ENCODE results near the gene CDCP2. TPM values are rescaled to one million over a fixed set of nuclear protein-coding genes. Genes with fewer than 3 reads are reported as not detected.

Gene CDCP2
- total and polyA plus RNA-seq, 2 of the 8 experiments (the other 6 are each of a cell fraction or from before 2014, with no cell fraction given): not detected

DNA sequence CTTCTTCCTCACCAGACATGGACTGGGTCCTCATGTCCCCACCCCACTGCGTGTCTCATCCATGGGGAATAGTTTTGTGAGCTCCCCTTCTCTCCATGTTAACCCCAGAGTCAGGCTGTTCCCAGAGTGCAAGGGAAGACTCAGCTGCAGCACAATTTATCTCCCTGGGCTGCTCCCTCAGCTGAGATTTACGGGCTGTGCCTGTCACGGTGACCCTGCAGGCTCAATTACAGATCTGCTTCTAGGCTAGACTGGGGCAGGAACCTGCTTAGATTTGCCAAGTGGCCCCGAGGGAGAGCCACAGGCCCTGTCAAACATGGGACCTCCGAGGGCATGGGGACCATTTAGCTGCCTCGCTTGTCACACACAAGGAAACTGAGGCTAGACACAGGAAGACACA is 37.8 kb downstream of the CDCP2 start:
- Histone ChIP-seq H3K14ac (ENCODE audit: insufficient read length) (no peak overlapping the region), H2BK120ac (replicated peaks; ENCODE audit: low read depth, low read length) (no peak overlapping the region), H3K4me1 (replicated peaks in 1 of 4; ENCODE audit: control insufficient read depth in 3 of 4, insufficient read depth in 4 of 4, low read length in 3 of 4) (peaks cover 0 to 4% (median 0%) of the 10 kb centered on the region in 4 experiments; a peak in 2 of 7 replicates), H4K5ac (ENCODE audit: insufficient read length, low read depth, low read length) (no peak overlapping the region), H2BK5ac (ENCODE audit: low read depth, low read length) (no peak overlapping the region), H4K20me1 (replicated peaks in 1 of 2; ENCODE audit: control insufficient read depth in 1 of 2, insufficient read depth in 2 of 2, low read length in 2 of 2) (peaks cover 0 to 4% of the 10 kb centered on the region in 2 experiments), H2BK12ac (ENCODE audit: low read depth, low read length) (no peak overlapping the region), H3K36me3 (ENCODE audit: control insufficient read depth in 2 of 4, insufficient read depth in 4 of 4, low read length in 3 of 4) (no peaks in the 10 kb centered on the region), H4K8ac (ENCODE audit: extremely low read depth, insufficient read depth, low read length) (no peak overlapping the region), H3K4me3 (ENCODE audit: extremely low read depth in 1 of 4, insufficient read depth in 2 of 4, low read depth in 3 of 4, low read length in 4 of 4) (no peak overlapping the region), H3K27ac (ENCODE audit: low read depth, low read length) (no peak overlapping the region), H2AFZ (ENCODE audit: low read length) (no peak overlapping the region), H3K27me3 (replicated peaks in 1 of 4; ENCODE audit: control insufficient read depth in 3 of 4, extremely low read depth in 1 of 4, insufficient read depth in 3 of 4, low read length in 3 of 4) (no peaks in the 10 kb centered on the region; a peak in 1 of 7 replicates), H4K91ac (replicated peaks; ENCODE audit: insufficient read length, low read length) (no peak overlapping the region), H3K9me3 (ENCODE audit: insufficient read depth in 2 of 2, low read depth in 1 of 2, low read length in 1 of 2) (no peaks in the 10 kb centered on the region), H3K4me2 (ENCODE audit: insufficient read depth in 1 of 2, low read depth in 2 of 2, low read length in 2 of 2) (no peak overlapping the region), H3K23me2 (ENCODE audit: low read depth, low read length) (peaks cover 5% of the 10 kb centered on the region; the same call in 1 of the 2 replicates), H3K79me2 (ENCODE audit: control insufficient read depth in 1 of 2, insufficient read depth in 2 of 2, low read length in 2 of 2) (no peaks in the 10 kb centered on the region), H3K4ac (replicated peaks; ENCODE audit: insufficient read length, low read depth, low read length) (no peak overlapping the region), H3K23ac (ENCODE audit: insufficient read length) (no peak overlapping the region), H3K56ac (replicated peaks; ENCODE audit: insufficient read length, low read depth, low read length) (no peak overlapping the region), H3K18ac (ENCODE audit: extremely low read depth, low read length) (no peak overlapping the region), H3K9ac (replicated peaks in 1 of 4; ENCODE audit: extremely low read depth in 1 of 4, low read depth in 3 of 4, low read length in 3 of 4) (no peak overlapping the region), H2BK20ac (ENCODE audit: low read length) (no peak overlapping the region), H2AK5ac (ENCODE audit: low read depth, low read length) (no peak overlapping the region), H2BK15ac (ENCODE audit: low read length) (no peak overlapping the region), H3K79me1 (ENCODE audit: low read depth, low read length) (no peaks in the 10 kb centered on the region)
- ChIA-PET CTCF (ENCODE audit: partially characterized antibody) (interaction anchor here (0.9 to 3.5 kb wide), 7 partner anchors 8 to 385 kb away, joined by 3 to 19 read pairs (median 4); no protein-coding TSS in a partner anchor), POLR2A (ENCODE audit: partially characterized antibody) (interaction anchor here (1.0 kb wide), 1 partner anchor 32 kb away, joined by 3 read pairs; no protein-coding TSS in a partner anchor)
- no peak for TF ChIP-seq SAP30 (IDR thresholded peaks at IDR 0.05; ENCODE audit: insufficient read depth, insufficient replicate concordance, low read length)
- 91% methylated on average over 6 of the region's 6 CpGs; no CpG with 5 or more reads in 1 of the 2 experiments for WGBS, 2 experiments (ENCODE audit: extremely low coverage in 1 of 2, insufficient coverage in 1 of 2, insufficient read length in 1 of 2, insufficient replicate concordance in 2 of 2, low coverage in 1 of 2, low lambda C conversion rate in 2 of 2, missing lambda C conversion rate in 1 of 2)
- no peak for DNase-seq (ENCODE audit: low read depth in 1 of 2, low spot score in 2 of 2)
- FAIRE-seq: no peak

Data from H1 (cell line).